A673 (cell line): ENCODE data around the gene TNC. TPM values are rescaled to one million over a fixed set of nuclear protein-coding genes. Genes with fewer than 3 reads are reported as not detected.

Experiments
- BruUV-seq: library from RNA; stranded (reverse); fragments of 400-500 nt; replicated peaks from 2 replicates; lab custom pipeline; 2021; lab: Mats Ljungman, UMichigan
- CTCF ChIA-PET: fragments of 300-600 bp; sonication (Branson Sonifier 250); formaldehyde crosslinking; loops from one replicate; lab custom pipeline; 2022; ENCODE audit warnings: antibody characterized with exemption; lab: Charles Lee
- POLR2A ChIA-PET: fragments of 300-600 bp; sonication (Branson Sonifier 250); formaldehyde crosslinking; loops from one replicate; lab custom pipeline; 2022; ENCODE audit warnings: antibody characterized with exemption; ENCODE audit not compliant: low non-redundant PET; lab: Charles Lee
- DNase-seq: peaks from one replicate; pipeline ENCODE4 v3.0.0-alpha.2; 2015; ENCODE audit warnings: low spot score
- H3K27ac ChIP-seq: fragments of 200-600 bp; sonication (generic); 2 replicates; pipeline ENCODE4 v1.5.1; 2016; ENCODE audit warnings: mixed run types, low read depth, mild to moderate bottlenecking, mixed read lengths, antibody characterized with exemption, low read length; ENCODE audit not compliant: poor library complexity, severe bottlenecking
- H3K27me3 ChIP-seq: fragments of 200-600 bp; sonication (generic); replicated peaks from 2 replicates; pipeline ENCODE4 v1.6.1; 2017; ENCODE audit warnings: mixed run types, low read depth, mild to moderate bottlenecking, mixed read lengths, antibody characterized with exemption, low read length; ENCODE audit not compliant: insufficient read depth, poor library complexity
- H3K36me3 ChIP-seq: fragments of 200-600 bp; sonication (generic); 2 replicates; pipeline ENCODE4 v1.6.1; 2016; ENCODE audit warnings: mixed run types, mild to moderate bottlenecking, mixed read lengths, antibody characterized with exemption, low read length; ENCODE audit not compliant: insufficient read depth, poor library complexity, severe bottlenecking
- H3K4me1 ChIP-seq: fragments of 200-600 bp; sonication (generic); 2 replicates; pipeline ENCODE4 v1.6.1; 2017; ENCODE audit warnings: mixed run types, mild to moderate bottlenecking, mixed read lengths, antibody characterized with exemption, low read length; ENCODE audit not compliant: insufficient read depth, poor library complexity, severe bottlenecking
- H3K4me3 ChIP-seq: fragments of 200-600 bp; sonication (generic); 2 replicates; pipeline ENCODE4 v1.5.1; 2016; ENCODE audit warnings: low read depth, mixed run types, mild to moderate bottlenecking, mixed read lengths, low read length; ENCODE audit not compliant: poor library complexity, severe bottlenecking
- H3K9me3 ChIP-seq: fragments of 200-600 bp; sonication (generic); 2 replicates; pipeline ENCODE4 v1.6.1; 2016; ENCODE audit warnings: mixed run types, low read depth, mild to moderate bottlenecking, mixed read lengths, antibody characterized with exemption, low read length; ENCODE audit not compliant: poor library complexity, severe bottlenecking
- EZH2 ChIP-seq: fragments of 200-600 bp; sonication (generic); IDR thresholded peaks from 2 replicates; pipeline ENCODE4 v1.6.1; 2017; ENCODE audit warnings: borderline replicate concordance, low read depth, mild to moderate bottlenecking, mixed read lengths, antibody characterized with exemption, low read length; ENCODE audit not compliant: poor library complexity, severe bottlenecking
- intact Hi-C: fragments of 100-400 bp; cut with micrococcal nuclease; formaldehyde crosslinking; loops from one replicate; pipeline ENCODE4 v1.10.0; 2022; ENCODE audit not compliant: unreplicated experiment
- total RNA-seq: library from RNA; stranded (reverse); gene quantifications from 2 replicates; pipeline ENCODE4 v1.2.3, GENCODE V29; 2021
- TF ChIP-seq, protein P1 (sequence below): fragments of 300-800, 200-600 bp; sonication (generic); conservative IDR thresholded peaks from 2 replicates; pipeline ENCODE4 v1.5.1; 2017; ENCODE audit warnings: low read depth, mild to moderate bottlenecking, antibody characterized with exemption, low read length, moderate library complexity, mixed read lengths

The TNC gene
- total RNA-seq, 1 experiment from 2014 or later: 202 TPM

DNA sequence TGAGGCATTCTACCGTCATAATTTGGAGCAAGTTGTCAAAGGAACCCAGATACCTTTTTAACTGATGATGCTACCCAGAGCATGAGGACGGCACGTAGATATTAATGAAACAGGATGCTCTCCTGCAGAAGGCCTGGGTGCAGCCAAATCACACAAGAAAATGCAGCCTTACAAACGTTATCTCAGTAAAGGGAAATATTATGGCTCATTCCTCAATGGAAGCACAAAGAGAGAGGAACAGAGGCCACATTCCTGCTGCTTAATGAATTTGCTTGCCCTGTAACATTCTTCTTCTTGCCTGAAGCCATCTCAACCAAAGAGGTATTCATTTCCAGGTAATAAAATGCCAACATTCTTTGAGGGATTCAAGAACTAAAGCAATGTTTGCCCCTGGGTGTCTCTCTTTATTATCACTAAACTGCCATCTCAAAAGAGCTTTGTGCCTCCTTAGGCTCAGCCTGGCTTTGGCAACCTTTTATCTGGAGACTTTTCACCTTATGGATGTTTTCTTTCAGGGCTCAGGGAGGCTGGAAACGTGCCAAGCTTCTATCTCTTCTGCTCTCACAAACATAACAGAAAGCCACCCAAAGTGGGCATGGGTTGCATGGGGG, 92.9 kb downstream of the TNC start:
- Histone ChIP-seq H3K4me1 (no peaks in the 10 kb centered on the region), H3K27ac (no peak overlapping the region), H3K36me3 (peaks cover 70% of the 10 kb centered on the region), H3K9me3 (no peaks in the 10 kb centered on the region), H3K27me3 (no peaks in the 10 kb centered on the region), H3K4me3 (no peak overlapping the region)
- ChIA-PET CTCF (no interaction called here), POLR2A (no interaction called here)
- intact Hi-C loops: no loop called here
- DNase-seq: no peak
- BruUV-seq: no TSS peak
- TF ChIP-seq, protein P1, sequence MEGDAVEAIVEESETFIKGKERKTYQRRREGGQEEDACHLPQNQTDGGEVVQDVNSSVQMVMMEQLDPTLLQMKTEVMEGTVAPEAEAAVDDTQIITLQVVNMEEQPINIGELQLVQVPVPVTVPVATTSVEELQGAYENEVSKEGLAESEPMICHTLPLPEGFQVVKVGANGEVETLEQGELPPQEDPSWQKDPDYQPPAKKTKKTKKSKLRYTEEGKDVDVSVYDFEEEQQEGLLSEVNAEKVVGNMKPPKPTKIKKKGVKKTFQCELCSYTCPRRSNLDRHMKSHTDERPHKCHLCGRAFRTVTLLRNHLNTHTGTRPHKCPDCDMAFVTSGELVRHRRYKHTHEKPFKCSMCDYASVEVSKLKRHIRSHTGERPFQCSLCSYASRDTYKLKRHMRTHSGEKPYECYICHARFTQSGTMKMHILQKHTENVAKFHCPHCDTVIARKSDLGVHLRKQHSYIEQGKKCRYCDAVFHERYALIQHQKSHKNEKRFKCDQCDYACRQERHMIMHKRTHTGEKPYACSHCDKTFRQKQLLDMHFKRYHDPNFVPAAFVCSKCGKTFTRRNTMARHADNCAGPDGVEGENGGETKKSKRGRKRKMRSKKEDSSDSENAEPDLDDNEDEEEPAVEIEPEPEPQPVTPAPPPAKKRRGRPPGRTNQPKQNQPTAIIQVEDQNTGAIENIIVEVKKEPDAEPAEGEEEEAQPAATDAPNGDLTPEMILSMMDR: no peak
- TF ChIP-seq EZH2: no peak

GRCh38 chr9:115022760-115023434, 95.1 kb downstream of the TNC start:
- no peaks in the 10 kb centered on the region for H3K4me1 ChIP-seq
- intact Hi-C loops: no loop called here
- BruUV-seq: no TSS peak
- H3K27me3 ChIP-seq: no peaks in the 10 kb centered on the region
- no peak overlapping the region for H3K4me3 ChIP-seq
- no peak overlapping the region for H3K27ac ChIP-seq
- CTCF ChIA-PET: no interaction called here
- no peak for DNase-seq
- H3K36me3 ChIP-seq: peaks cover 51% of the 10 kb centered on the region
- H3K9me3 ChIP-seq: no peaks in the 10 kb centered on the region
- POLR2A ChIA-PET: no interaction called here
- TF ChIP-seq, protein P1: no peak
- TF ChIP-seq EZH2: no peak

GRCh38 chr9:115018547-115019435, 99.2 kb downstream of the TNC start:
- intact Hi-C loops: no loop called here
- Histone ChIP-seq H3K36me3 (peaks cover 21% of the 10 kb centered on the region), H3K9me3 (no peaks in the 10 kb centered on the region), H3K27me3 (no peaks in the 10 kb centered on the region), H3K27ac (no peak overlapping the region), H3K4me1 (peaks cover 5% of the 10 kb centered on the region), H3K4me3 (no peak overlapping the region)
- POLR2A ChIA-PET: no interaction called here
- DNase-seq: no peak
- TF ChIP-seq, protein P1: no peak
- no peak for TF ChIP-seq EZH2
- BruUV-seq: no TSS peak
- CTCF ChIA-PET: interaction anchor here (0.7 kb wide), 1 partner anchor 395 kb away, joined by 3 read pairs; no protein-coding TSS in a partner anchor
